Cardiac fibroblast (primary cell): ENCODE data around the gene STK10.

Experiments
- DNase-seq, 2 donors: peaks; one replicate each; pipeline versions ENCODE4 v3.0.0 to v3.0.0-alpha.2; 2010; ENCODE audit warnings: low read depth in 2 of 2
- H3K4me3 ChIP-seq, 2 donors: replicated peaks in 1 of 2; 1 replicate in 1 of 2; 2 replicates in 1 of 2; pipeline ENCODE4 v1.5.1; 2011; ENCODE audit warnings: low read depth in 2 of 2, low read length in 2 of 2, mild to moderate bottlenecking in 2 of 2, moderate library complexity in 1 of 2
- CTCF ChIP-seq: IDR thresholded peaks from one replicate; pipeline ENCODE4 v1.5.1; 2011; ENCODE audit warnings: low read depth, mild to moderate bottlenecking, low read length, inconsistent platforms

Gene STK10

GRCh38 chr5:172171118-172171517 is 16.9 kb downstream of the STK10 start:
- H3K4me3 ChIP-seq, result no peak overlapping the region
- no peak for TF ChIP-seq CTCF
- no peak for DNase-seq

- TF ChIP-seq CTCF, result no peak
- H3K4me3 ChIP-seq, result no peak overlapping the region
- no peak for DNase-seq
Observed at GRCh38 chr5:172170251-172170701, 17.7 kb downstream of the STK10 start.

- DNase-seq, result no peak
- TF ChIP-seq CTCF, result no peak
- H3K4me3 ChIP-seq, result no peak overlapping the region
Observed at GRCh38 chr5:172169216-172169615, 18.8 kb downstream of the STK10 start.

- H3K4me3 ChIP-seq, result no peak overlapping the region
- no peak for TF ChIP-seq CTCF
- DNase-seq, result no peak
Observed at GRCh38 chr5:172168311-172168710, 19.7 kb downstream of the STK10 start.

GRCh38 chr5:172167895-172168294 is 20.1 kb downstream of the STK10 start:
- H3K4me3 ChIP-seq, result no peak overlapping the region
- TF ChIP-seq CTCF, result no peak
- no peak for DNase-seq

- DNase-seq, result no peak
- H3K4me3 ChIP-seq, result no peak overlapping the region
- TF ChIP-seq CTCF, result no peak
Observed at GRCh38 chr5:172166030-172166826, 21.8 kb downstream of the STK10 start.
